H1 (cell line): ENCODE data around the gene SLX4IP. TPM values are rescaled to one million over a fixed set of nuclear protein-coding genes. Genes with fewer than 3 reads are reported as not detected.

Experiments used
- ATF2 ChIP-seq: IDR thresholded peaks from 2 replicates; pipeline ENCODE4 v1.6.1; 2012; ENCODE audit warnings: low read length, inconsistent platforms
- CHD7 ChIP-seq: fragments of 300-600 bp; sonication (generic); IDR thresholded peaks from 2 replicates; pipeline ENCODE4 v1.7.1; 2012; ENCODE audit warnings: low read length, moderate library complexity, mild to moderate bottlenecking, inconsistent platforms; ENCODE audit not compliant: insufficient replicate concordance
- EZH2 ChIP-seq: fragments of 200-600 bp; sonication (generic); IDR thresholded peaks from 2 replicates; pipeline ENCODE4 v1.7.1; 2012; ENCODE audit warnings: low read depth, mild to moderate bottlenecking, moderate library complexity, low read length, inconsistent platforms; ENCODE audit not compliant: severe bottlenecking
- POLR2AphosphoS5 ChIP-seq: IDR thresholded peaks from 2 replicates; pipeline ENCODE4 v1.6.1; 2011; ENCODE audit warnings: low read depth, low read length
- RBBP5 ChIP-seq: IDR thresholded peaks from 2 replicates; pipeline ENCODE4 v1.7.1; 2012; ENCODE audit warnings: low read depth, mild to moderate bottlenecking, inconsistent platforms, low read length, moderate library complexity, borderline replicate concordance
- SAP30 ChIP-seq: fragments of 300-600 bp; sonication (generic); IDR thresholded peaks from 2 replicates; pipeline ENCODE4 v1.7.1; 2012; ENCODE audit warnings: low read length, moderate library complexity, mild to moderate bottlenecking, inconsistent platforms; ENCODE audit not compliant: insufficient read depth, insufficient replicate concordance
- SP4 ChIP-seq: IDR thresholded peaks from 2 replicates; pipeline ENCODE4 v1.6.1; 2012; ENCODE audit warnings: low read length, inconsistent platforms
- USF2 ChIP-seq: IDR thresholded peaks from 2 replicates; pipeline ENCODE4 v1.6.1; 2011; ENCODE audit warnings: low read length, improper control_type of control experiment
- ZNF274 ChIP-seq: IDR thresholded peaks from 2 replicates; pipeline ENCODE4 v1.7.0; 2012; ENCODE audit warnings: low read length, borderline replicate concordance; ENCODE audit errors: extremely low read depth
- polyA plus RNA-seq, 7 experiments: library from polyadenylated mRNA; depleted of rRNA in 3 of 7; stranded (reverse) in 5 of 7; unstranded in 2 of 7; fragments of >200 nt in 5 of 7; fragments of 200-250 nt in 2 of 7; gene quantifications; 1 replicate in 5 of 7; 2 replicates in 1 of 7; 4 replicates in 1 of 7; pipeline versions ENCODE4 v1.2.1 to v1.2.3, GENCODE V29; 2011 to 2013; ENCODE audit warnings: missing spikeins in 2 of 7, mixed read lengths in 2 of 7
- total RNA-seq: library from RNA; stranded (reverse); fragmentation: NEBNext Ultra II Directional; extraction: Animal tissue kit (Norgen Biotek cat#: 25700); gene quantifications from 2 replicates; pipeline ENCODE4 v1.2.1, GENCODE V29; 2021

Gene SLX4IP
- total and polyA plus RNA-seq, 2 of the 8 experiments (the other 6 are each of a cell fraction or from before 2014, with no cell fraction given), result 2.4 to 8.7 TPM

GRCh38 chr20:10649797-10650160, 214.7 kb downstream of the SLX4IP start (continued):
- TF ChIP-seq CHD7, result no peak
- TF ChIP-seq SP4, result no peak
- no peak for TF ChIP-seq ZNF274
- TF ChIP-seq POLR2AphosphoS5, result no peak
- no peak for TF ChIP-seq USF2
- TF ChIP-seq RBBP5, result no peak
- no peak for TF ChIP-seq EZH2
- TF ChIP-seq SAP30, result no peak
- TF ChIP-seq ATF2, result no peak
